SK-N-SH (cell line): Measurements from ENCODE around the gene LIPE. TPM values are rescaled to one million over a fixed set of nuclear protein-coding genes. Genes with fewer than 3 reads are reported as not detected.

Source experiments
- CTCF ChIA-PET: fragments of 300-600, 350-600 bp; formaldehyde crosslinking; extraction: SDS; loops from one replicate; lab custom pipeline; 2021; lab: Yijun Ruan, JAX
- POLR2A ChIA-PET: fragments of 350-600 bp; sonication (Branson Sonifier 250); formaldehyde crosslinking; extraction: SDS; loops from one replicate; lab custom pipeline; 2020; ENCODE audit warnings: antibody characterized with exemption, inconsistent platforms; lab: Yijun Ruan, JAX
- DNase-seq: peaks from one replicate; pipeline ENCODE4 v3.0.0; 2012
- H2AFZ ChIP-seq: fragments of 200-600 bp; sonication (generic); 2 replicates; pipeline ENCODE4 v1.8.1; 2016; ENCODE audit warnings: antibody characterized with exemption, mild to moderate bottlenecking, low read depth
- H3F3A ChIP-seq: fragments of 200-600 bp; sonication (generic); replicated peaks from 2 replicates; pipeline ENCODE3; 2016; ENCODE audit warnings: antibody characterized with exemption, mild to moderate bottlenecking; ENCODE audit not compliant: insufficient read depth
- H3K27ac ChIP-seq, 2 experiments: fragments of 200-500 bp in 1 of 2; fragments of 200-600 bp in 1 of 2; sonication (Bioruptor generic) in 1 of 2; sonication (generic), shearing (Covaris generic) in 1 of 2; 2 replicates each; pipeline versions ENCODE4 v1.5.1 to v1.6.1; 2014 to 2016; ENCODE audit warnings: low read depth in 2 of 2, inconsistent platforms in 1 of 2, low read length in 1 of 2, mild to moderate bottlenecking in 1 of 2, mixed read lengths in 1 of 2
- H3K27me3 ChIP-seq: fragments of 200-600 bp; sonication (generic), shearing (Covaris generic); 2 replicates; pipeline ENCODE4 v1.6.1; 2016; ENCODE audit warnings: mixed run types; ENCODE audit not compliant: insufficient read depth
- H3K36me3 ChIP-seq, 2 experiments: fragments of 200-500 bp in 1 of 2; fragments of 200-600 bp in 1 of 2; sonication (Bioruptor generic) in 1 of 2; sonication (generic) in 1 of 2; replicated peaks in 1 of 2; 2 replicates each; pipeline versions ENCODE3 to v1.5.1; 2014 to 2016; ENCODE audit warnings: low read length in 1 of 2, mild to moderate bottlenecking in 1 of 2; ENCODE audit not compliant: insufficient read depth in 2 of 2, control insufficient read depth in 1 of 2
- H3K4me1 ChIP-seq, 2 experiments: fragments of 200-500 bp in 1 of 2; fragments of 200-600 bp in 1 of 2; sonication (Bioruptor generic) in 1 of 2; sonication (generic), shearing (Covaris generic) in 1 of 2; 2 replicates each; pipeline versions ENCODE4 v1.5.1 to v1.6.1; 2014 to 2016; ENCODE audit warnings: low read depth in 1 of 2, low read length in 1 of 2, mixed run types in 1 of 2; ENCODE audit not compliant: insufficient read depth in 2 of 2, control insufficient read depth in 1 of 2
- H3K4me2 ChIP-seq: fragments of 200-600 bp; sonication (generic), shearing (Covaris generic); 2 replicates; pipeline ENCODE4 v1.6.1; 2017; ENCODE audit warnings: mixed run types
- H3K4me3 ChIP-seq, 2 experiments: fragments of 200-500 bp in 1 of 2; fragments of 200-600 bp in 1 of 2; sonication (Bioruptor generic) in 1 of 2; sonication (generic), shearing (Covaris generic) in 1 of 2; 2 replicates each; pipeline versions ENCODE4 v1.5.1 to v1.8.1; 2014 to 2016; ENCODE audit warnings: low read depth in 2 of 2, inconsistent platforms in 1 of 2, low read length in 1 of 2, mild to moderate bottlenecking in 1 of 2, mixed read lengths in 1 of 2, moderate library complexity in 1 of 2
- H3K79me2 ChIP-seq: fragments of 200-600 bp; sonication (generic); 2 replicates; pipeline ENCODE4 v1.8.1; 2017; ENCODE audit warnings: mild to moderate bottlenecking; ENCODE audit not compliant: insufficient read depth
- H3K9ac ChIP-seq: fragments of 200-600 bp; sonication (generic); 2 replicates; pipeline ENCODE4 v1.6.1; 2017; ENCODE audit warnings: mixed run types
- H3K9me2 ChIP-seq: fragments of 200-600 bp; sonication (generic); 2 replicates; pipeline ENCODE4 v1.6.1; 2017; ENCODE audit warnings: mixed run types
- H3K9me3 ChIP-seq: fragments of 200-600 bp; sonication (generic); 2 replicates; pipeline ENCODE4 v1.6.1; 2017; ENCODE audit warnings: mixed run types, mild to moderate bottlenecking, moderate library complexity
- H4K20me1 ChIP-seq: fragments of 200-600 bp; sonication (generic); 2 replicates; pipeline ENCODE4 v1.6.1; 2017; ENCODE audit warnings: mild to moderate bottlenecking, mixed run types; ENCODE audit not compliant: insufficient read depth
- CHD2 ChIP-seq: fragments of 150-350 bp; IDR thresholded peaks from 2 replicates; pipeline ENCODE4 v1.6.1; 2018; ENCODE audit warnings: low read length; ENCODE audit not compliant: partially characterized antibody
- CTCF ChIP-seq: fragments of 200-600 bp; sonication (generic); IDR thresholded peaks from 2 replicates; pipeline ENCODE4 v1.6.1; 2017; ENCODE audit warnings: antibody characterized with exemption, mild to moderate bottlenecking, moderate library complexity
- ELF1 ChIP-seq: IDR thresholded peaks from 2 replicates; pipeline ENCODE4 v1.4.0; 2012
- EZH2phosphoT487 ChIP-seq: fragments of 200-600 bp; sonication (generic); IDR thresholded peaks from 2 replicates; pipeline ENCODE4 v1.6.1; 2017; ENCODE audit warnings: low read depth, mixed run types, mild to moderate bottlenecking, antibody characterized with exemption, moderate library complexity, borderline replicate concordance
- FOSL2 ChIP-seq: IDR thresholded peaks from 2 replicates; pipeline ENCODE4 v1.4.0; 2012; ENCODE audit warnings: low read depth, mild to moderate bottlenecking, moderate library complexity, borderline replicate concordance
- FOXM1 ChIP-seq: IDR thresholded peaks from 2 replicates; pipeline ENCODE4 v1.4.0; 2012; ENCODE audit warnings: low read depth, mild to moderate bottlenecking
- GABPA ChIP-seq: IDR thresholded peaks from 2 replicates; pipeline ENCODE4 v1.4.0; 2012; ENCODE audit warnings: low read depth, mild to moderate bottlenecking
- MXI1 ChIP-seq: IDR thresholded peaks from 2 replicates; pipeline ENCODE4 v1.6.1; 2012; ENCODE audit warnings: mild to moderate bottlenecking, low read depth, low read length, improper control_type of control experiment
- RCOR1 ChIP-seq: fragments of 150-350 bp; IDR thresholded peaks from 2 replicates; pipeline ENCODE4 v1.6.1; 2017; ENCODE audit warnings: antibody characterized with exemption, low read length
- RFX5 ChIP-seq: IDR thresholded peaks from 2 replicates; pipeline ENCODE4 v1.6.1; 2012; ENCODE audit warnings: mild to moderate bottlenecking, improper control_type of control experiment, low read length
- SMC3 ChIP-seq: IDR thresholded peaks from 2 replicates; pipeline ENCODE4 v1.6.1; 2012; ENCODE audit warnings: low read depth, low read length, improper control_type of control experiment
- TAF1 ChIP-seq: IDR thresholded peaks from 2 replicates; pipeline ENCODE4 v1.6.1; 2012; ENCODE audit warnings: low read depth, mild to moderate bottlenecking, low read length, moderate library complexity, borderline replicate concordance
- WGBS: methylation state at CpG from one replicate; pipeline ENCODE4 v1.1.6; 2017; ENCODE audit warnings: low lambda C conversion rate; 5-methylcytosine and 5-hydroxymethylcytosine counted together
- polyA plus RNA-seq, 3 experiments: library from polyadenylated mRNA; depleted of rRNA; stranded (reverse); fragments of >200 nt; gene quantifications; 2 replicates each; pipeline ENCODE4 v1.2.3, GENCODE V29; 2012
- TF ChIP-seq, protein P1 (sequence below): fragments of 150-350 bp; IDR thresholded peaks from 2 replicates; pipeline ENCODE4 v1.6.1; 2017; ENCODE audit warnings: antibody characterized with exemption, low read length, low read depth, borderline replicate concordance
- TF ChIP-seq, protein P2 (sequence below): IDR thresholded peaks from 2 replicates; pipeline ENCODE4 v1.4.0; 2012; ENCODE audit warnings: low read depth, borderline replicate concordance
- TF ChIP-seq, protein P3 (sequence below): fragments of 150-350 bp; IDR thresholded peaks from 2 replicates; pipeline ENCODE4 v1.6.1; 2016; ENCODE audit warnings: mild to moderate bottlenecking, low read depth, low read length
- TF ChIP-seq, protein P4 (sequence below): IDR thresholded peaks from 2 replicates; pipeline ENCODE4; 2012
- TF ChIP-seq, protein P5 (sequence below): IDR thresholded peaks from 2 replicates; pipeline ENCODE4 v1.6.1; 2012; ENCODE audit warnings: mild to moderate bottlenecking, low read depth, low read length, moderate library complexity
- TF ChIP-seq, protein P6 (sequence below): IDR thresholded peaks from 2 replicates; pipeline ENCODE4 v1.4.0; 2012; ENCODE audit warnings: low read depth, borderline replicate concordance

Gene LIPE
- polyA plus RNA-seq, 1 of the 3 experiments (the other 2 are of a cell fraction) = 4.4 TPM

DNA sequence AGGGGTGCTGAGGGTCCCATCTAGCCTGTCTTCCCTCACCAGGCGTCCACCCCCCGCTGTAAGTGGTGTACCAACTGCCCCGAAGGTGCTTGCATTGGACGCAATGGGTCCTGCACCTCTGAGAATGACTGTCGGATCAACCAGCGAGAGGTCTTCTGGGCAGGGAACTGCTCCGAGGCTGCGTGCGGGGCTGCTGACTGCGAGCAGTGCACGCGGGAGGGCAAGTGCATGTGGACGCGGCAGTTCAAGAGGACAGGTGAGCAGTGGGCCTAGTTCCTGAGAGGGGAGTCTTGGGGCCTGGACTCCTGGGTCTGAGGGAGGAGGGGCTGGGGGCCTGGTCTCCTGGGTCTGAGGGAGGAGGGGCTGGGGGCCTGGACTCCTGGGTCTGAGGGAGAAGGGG lies 64.8 kb downstream of the LIPE start:
- Histone ChIP-seq H3K27ac (no peak overlapping the region), H3K4me3 (no peak overlapping the region), H3K27me3 (no peaks in the 10 kb centered on the region), H3K79me2 (no peaks in the 10 kb centered on the region), H3K4me1 (no peaks in the 10 kb centered on the region; a peak in 1 of 4 replicates), H3K36me3 (peaks cover 10 to 23% of the 10 kb centered on the region in 2 experiments), H3K9ac (no peak overlapping the region), H2AFZ (no peak overlapping the region), H3K9me3 (no peaks in the 10 kb centered on the region), H3F3A (no peaks in the 10 kb centered on the region), H3K4me2 (no peak overlapping the region), H4K20me1 (no peaks in the 10 kb centered on the region)
- CTCF ChIA-PET = no interaction called here
- DNase-seq = no peak
- POLR2A ChIA-PET = no interaction called here
- 97% methylated on average over 14 of the region's 14 CpGs for WGBS
- no peak for TF ChIP-seq RCOR1
- TF ChIP-seq, protein P1, sequence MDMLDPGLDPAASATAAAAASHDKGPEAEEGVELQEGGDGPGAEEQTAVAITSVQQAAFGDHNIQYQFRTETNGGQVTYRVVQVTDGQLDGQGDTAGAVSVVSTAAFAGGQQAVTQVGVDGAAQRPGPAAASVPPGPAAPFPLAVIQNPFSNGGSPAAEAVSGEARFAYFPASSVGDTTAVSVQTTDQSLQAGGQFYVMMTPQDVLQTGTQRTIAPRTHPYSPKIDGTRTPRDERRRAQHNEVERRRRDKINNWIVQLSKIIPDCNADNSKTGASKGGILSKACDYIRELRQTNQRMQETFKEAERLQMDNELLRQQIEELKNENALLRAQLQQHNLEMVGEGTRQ = no peak
- no peak for TF ChIP-seq FOXM1
- no peak for TF ChIP-seq MXI1
- TF ChIP-seq SMC3 = no peak
- TF ChIP-seq ELF1 = no peak
- TF ChIP-seq CTCF = no peak
- no peak for TF ChIP-seq EZH2phosphoT487
- TF ChIP-seq TAF1 = no peak
- TF ChIP-seq RFX5 = no peak
- TF ChIP-seq, protein P2, sequence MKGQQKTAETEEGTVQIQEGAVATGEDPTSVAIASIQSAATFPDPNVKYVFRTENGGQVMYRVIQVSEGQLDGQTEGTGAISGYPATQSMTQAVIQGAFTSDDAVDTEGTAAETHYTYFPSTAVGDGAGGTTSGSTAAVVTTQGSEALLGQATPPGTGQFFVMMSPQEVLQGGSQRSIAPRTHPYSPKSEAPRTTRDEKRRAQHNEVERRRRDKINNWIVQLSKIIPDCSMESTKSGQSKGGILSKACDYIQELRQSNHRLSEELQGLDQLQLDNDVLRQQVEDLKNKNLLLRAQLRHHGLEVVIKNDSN = no peak
- no peak for TF ChIP-seq FOSL2
- TF ChIP-seq, protein P3, sequence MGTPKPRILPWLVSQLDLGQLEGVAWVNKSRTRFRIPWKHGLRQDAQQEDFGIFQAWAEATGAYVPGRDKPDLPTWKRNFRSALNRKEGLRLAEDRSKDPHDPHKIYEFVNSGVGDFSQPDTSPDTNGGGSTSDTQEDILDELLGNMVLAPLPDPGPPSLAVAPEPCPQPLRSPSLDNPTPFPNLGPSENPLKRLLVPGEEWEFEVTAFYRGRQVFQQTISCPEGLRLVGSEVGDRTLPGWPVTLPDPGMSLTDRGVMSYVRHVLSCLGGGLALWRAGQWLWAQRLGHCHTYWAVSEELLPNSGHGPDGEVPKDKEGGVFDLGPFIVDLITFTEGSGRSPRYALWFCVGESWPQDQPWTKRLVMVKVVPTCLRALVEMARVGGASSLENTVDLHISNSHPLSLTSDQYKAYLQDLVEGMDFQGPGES = no peak
- TF ChIP-seq, protein P4, sequence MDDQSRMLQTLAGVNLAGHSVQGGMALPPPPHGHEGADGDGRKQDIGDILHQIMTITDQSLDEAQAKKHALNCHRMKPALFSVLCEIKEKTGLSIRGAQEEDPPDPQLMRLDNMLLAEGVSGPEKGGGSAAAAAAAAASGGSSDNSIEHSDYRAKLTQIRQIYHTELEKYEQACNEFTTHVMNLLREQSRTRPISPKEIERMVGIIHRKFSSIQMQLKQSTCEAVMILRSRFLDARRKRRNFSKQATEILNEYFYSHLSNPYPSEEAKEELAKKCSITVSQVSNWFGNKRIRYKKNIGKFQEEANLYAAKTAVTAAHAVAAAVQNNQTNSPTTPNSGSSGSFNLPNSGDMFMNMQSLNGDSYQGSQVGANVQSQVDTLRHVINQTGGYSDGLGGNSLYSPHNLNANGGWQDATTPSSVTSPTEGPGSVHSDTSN = no peak
- TF ChIP-seq GABPA = no peak
- TF ChIP-seq, protein P5, sequence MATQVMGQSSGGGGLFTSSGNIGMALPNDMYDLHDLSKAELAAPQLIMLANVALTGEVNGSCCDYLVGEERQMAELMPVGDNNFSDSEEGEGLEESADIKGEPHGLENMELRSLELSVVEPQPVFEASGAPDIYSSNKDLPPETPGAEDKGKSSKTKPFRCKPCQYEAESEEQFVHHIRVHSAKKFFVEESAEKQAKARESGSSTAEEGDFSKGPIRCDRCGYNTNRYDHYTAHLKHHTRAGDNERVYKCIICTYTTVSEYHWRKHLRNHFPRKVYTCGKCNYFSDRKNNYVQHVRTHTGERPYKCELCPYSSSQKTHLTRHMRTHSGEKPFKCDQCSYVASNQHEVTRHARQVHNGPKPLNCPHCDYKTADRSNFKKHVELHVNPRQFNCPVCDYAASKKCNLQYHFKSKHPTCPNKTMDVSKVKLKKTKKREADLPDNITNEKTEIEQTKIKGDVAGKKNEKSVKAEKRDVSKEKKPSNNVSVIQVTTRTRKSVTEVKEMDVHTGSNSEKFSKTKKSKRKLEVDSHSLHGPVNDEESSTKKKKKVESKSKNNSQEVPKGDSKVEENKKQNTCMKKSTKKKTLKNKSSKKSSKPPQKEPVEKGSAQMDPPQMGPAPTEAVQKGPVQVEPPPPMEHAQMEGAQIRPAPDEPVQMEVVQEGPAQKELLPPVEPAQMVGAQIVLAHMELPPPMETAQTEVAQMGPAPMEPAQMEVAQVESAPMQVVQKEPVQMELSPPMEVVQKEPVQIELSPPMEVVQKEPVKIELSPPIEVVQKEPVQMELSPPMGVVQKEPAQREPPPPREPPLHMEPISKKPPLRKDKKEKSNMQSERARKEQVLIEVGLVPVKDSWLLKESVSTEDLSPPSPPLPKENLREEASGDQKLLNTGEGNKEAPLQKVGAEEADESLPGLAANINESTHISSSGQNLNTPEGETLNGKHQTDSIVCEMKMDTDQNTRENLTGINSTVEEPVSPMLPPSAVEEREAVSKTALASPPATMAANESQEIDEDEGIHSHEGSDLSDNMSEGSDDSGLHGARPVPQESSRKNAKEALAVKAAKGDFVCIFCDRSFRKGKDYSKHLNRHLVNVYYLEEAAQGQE = no peak
- no peak for TF ChIP-seq CHD2
- TF ChIP-seq, protein P6, sequence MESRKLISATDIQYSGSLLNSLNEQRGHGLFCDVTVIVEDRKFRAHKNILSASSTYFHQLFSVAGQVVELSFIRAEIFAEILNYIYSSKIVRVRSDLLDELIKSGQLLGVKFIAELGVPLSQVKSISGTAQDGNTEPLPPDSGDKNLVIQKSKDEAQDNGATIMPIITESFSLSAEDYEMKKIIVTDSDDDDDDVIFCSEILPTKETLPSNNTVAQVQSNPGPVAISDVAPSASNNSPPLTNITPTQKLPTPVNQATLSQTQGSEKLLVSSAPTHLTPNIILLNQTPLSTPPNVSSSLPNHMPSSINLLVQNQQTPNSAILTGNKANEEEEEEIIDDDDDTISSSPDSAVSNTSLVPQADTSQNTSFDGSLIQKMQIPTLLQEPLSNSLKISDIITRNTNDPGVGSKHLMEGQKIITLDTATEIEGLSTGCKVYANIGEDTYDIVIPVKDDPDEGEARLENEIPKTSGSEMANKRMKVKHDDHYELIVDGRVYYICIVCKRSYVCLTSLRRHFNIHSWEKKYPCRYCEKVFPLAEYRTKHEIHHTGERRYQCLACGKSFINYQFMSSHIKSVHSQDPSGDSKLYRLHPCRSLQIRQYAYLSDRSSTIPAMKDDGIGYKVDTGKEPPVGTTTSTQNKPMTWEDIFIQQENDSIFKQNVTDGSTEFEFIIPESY = no peak
- TF ChIP-seq, all 33 proteins: peak for 0
- H3K9me2 ChIP-seq = no peaks in the 10 kb centered on the region
